Hepatocyte (in vitro differentiated cells): ENCODE measurements around the gene PHTF1.

Source experiments
- EZH2 ChIP-seq: fragments of 200-600 bp; sonication (generic); IDR thresholded peaks from 2 replicates; pipeline ENCODE4 v1.6.1; 2016; ENCODE audit warnings: antibody characterized with exemption, mild to moderate bottlenecking, borderline replicate concordance
- TF ChIP-seq, protein P1 (sequence below): fragments of 200-600 bp; sonication (generic); IDR thresholded peaks from 2 replicates; pipeline ENCODE4 v1.5.1; 2016; ENCODE audit warnings: antibody characterized with exemption, mild to moderate bottlenecking; ENCODE audit not compliant: poor library complexity

DNA sequence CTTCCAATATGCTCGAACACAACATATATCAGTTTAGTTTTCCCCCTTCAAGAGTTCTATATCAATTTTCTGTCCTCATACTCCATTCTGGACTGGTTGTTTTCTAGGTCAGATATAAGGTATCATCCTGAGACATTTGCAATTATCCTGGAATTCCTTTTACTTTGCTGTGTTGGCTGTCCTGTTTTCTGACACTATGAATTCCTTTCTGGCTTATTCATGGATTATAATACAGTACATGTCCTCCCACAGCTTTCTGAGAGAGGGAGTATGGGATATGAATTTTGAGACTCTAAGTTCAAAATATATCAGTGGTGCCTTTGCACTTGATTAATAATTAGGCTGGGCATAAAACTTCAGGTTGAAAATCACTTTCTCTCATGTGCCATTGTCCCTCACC lies 11.9 kb downstream of the PHTF1 start:
- TF ChIP-seq, protein P1, sequence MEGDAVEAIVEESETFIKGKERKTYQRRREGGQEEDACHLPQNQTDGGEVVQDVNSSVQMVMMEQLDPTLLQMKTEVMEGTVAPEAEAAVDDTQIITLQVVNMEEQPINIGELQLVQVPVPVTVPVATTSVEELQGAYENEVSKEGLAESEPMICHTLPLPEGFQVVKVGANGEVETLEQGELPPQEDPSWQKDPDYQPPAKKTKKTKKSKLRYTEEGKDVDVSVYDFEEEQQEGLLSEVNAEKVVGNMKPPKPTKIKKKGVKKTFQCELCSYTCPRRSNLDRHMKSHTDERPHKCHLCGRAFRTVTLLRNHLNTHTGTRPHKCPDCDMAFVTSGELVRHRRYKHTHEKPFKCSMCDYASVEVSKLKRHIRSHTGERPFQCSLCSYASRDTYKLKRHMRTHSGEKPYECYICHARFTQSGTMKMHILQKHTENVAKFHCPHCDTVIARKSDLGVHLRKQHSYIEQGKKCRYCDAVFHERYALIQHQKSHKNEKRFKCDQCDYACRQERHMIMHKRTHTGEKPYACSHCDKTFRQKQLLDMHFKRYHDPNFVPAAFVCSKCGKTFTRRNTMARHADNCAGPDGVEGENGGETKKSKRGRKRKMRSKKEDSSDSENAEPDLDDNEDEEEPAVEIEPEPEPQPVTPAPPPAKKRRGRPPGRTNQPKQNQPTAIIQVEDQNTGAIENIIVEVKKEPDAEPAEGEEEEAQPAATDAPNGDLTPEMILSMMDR, result no peak
- TF ChIP-seq EZH2, result no peak
